ENCODE measurements around the gene LITAF. TPM values are rescaled to one million over a fixed set of nuclear protein-coding genes. Genes with fewer than 3 reads are reported as not detected.

The LITAF gene
- total and polyA plus RNA-seq, 2 of the 4 experiments (the other 2 are of a cell fraction): 113 to 206 TPM

DNA sequence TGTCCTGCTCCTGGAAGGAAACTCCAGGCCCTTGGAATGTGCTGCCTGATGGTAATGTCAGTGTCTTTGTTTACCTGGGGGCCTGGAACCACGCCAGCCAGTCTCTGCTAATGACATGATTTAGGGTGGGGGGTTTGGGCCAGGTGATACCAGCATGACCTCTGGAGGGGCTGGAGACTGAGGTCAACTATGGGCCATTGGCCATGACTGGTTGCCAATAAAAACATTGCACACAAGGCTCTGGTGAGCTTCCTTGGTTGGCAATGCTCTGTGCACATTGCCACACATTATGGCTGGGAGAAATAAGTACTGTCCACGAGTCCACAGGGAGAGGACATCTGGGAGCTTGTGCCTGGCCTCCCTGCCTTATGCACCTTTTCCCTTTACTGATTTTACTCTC, 52.5 kb downstream of the LITAF start:
- in situ Hi-C loops (cut with MboI; ENCODE audit: low sequenced_read_pairs): loop anchor here (25.0 kb wide), 1 partner anchor 572 kb away; no protein-coding TSS in a partner anchor
- dilution Hi-C loops (cut with HindIII; ENCODE audit: low sequenced_read_pairs, unreplicated experiment): no loop called here
- Histone ChIP-seq H2AFZ (replicated peaks; ENCODE audit: low read length, poor library complexity) (no peak overlapping the region), H3K9me1 (ENCODE audit: insufficient read depth, low read length) (no peaks in the 10 kb centered on the region), H2BK20ac (ENCODE audit: low read depth, low read length) (no peak overlapping the region), H3K56ac (ENCODE audit: extremely low read depth, insufficient read depth, low read length) (no peak overlapping the region), H3K27ac (ENCODE audit: insufficient read depth, low read length) (no peak overlapping the region), H4K91ac (ENCODE audit: insufficient read depth, low read depth, low read length) (no peak overlapping the region), H4K8ac (ENCODE audit: low read depth in 2 of 2, low read length in 2 of 2) (no peak overlapping the region), H4K5ac (ENCODE audit: low read depth, low read length) (no peak overlapping the region), H2AK9ac (replicated peaks; ENCODE audit: low read depth, low read length, poor library complexity) (peak overlapping the region; percentile 84), H3K4me1 (ENCODE audit: control insufficient read depth, insufficient read depth, low read length) (peaks cover 5% of the 10 kb centered on the region; the same call in 1 of the 2 replicates), H3K79me1 (ENCODE audit: low read depth in 1 of 2, low read length in 2 of 2) (no peaks in the 10 kb centered on the region), H3K27me3 (ENCODE audit: control insufficient read depth, insufficient read depth, low read length) (no peaks in the 10 kb centered on the region), H3K4ac (ENCODE audit: low read depth, low read length) (no peak overlapping the region), H3K23ac (ENCODE audit: low read depth, low read length) (no peak overlapping the region), H2BK5ac (ENCODE audit: low read depth, low read length, poor library complexity, severe bottlenecking) (no peak overlapping the region), H2BK15ac (ENCODE audit: low read depth, low read length) (no peak overlapping the region), H4K20me1 (ENCODE audit: insufficient read depth, low read length) (no peaks in the 10 kb centered on the region), H3K4me3 (ENCODE audit: insufficient read depth, low read depth, low read length) (no peak overlapping the region), H2AK5ac (ENCODE audit: low read depth, low read length) (no peak overlapping the region), H3K36me3 (ENCODE audit: control insufficient read depth, insufficient read depth, low read length) (no peaks in the 10 kb centered on the region), H3K9ac (ENCODE audit: low read depth, low read length) (no peak overlapping the region), H3K14ac (replicated peaks; ENCODE audit: low read depth, low read length) (no peak overlapping the region), H2BK120ac (ENCODE audit: low read depth, low read length) (no peak overlapping the region), H3K18ac (ENCODE audit: low read depth, low read length) (no peak overlapping the region), H3K9me3 (ENCODE audit: control insufficient read depth, insufficient read depth, low read length) (no peaks in the 10 kb centered on the region), H3K4me2 (ENCODE audit: low read depth, low read length) (no peak overlapping the region)
- DNase-seq (no peak), ATAC-seq (ENCODE audit: low read depth) (no peak)
- POLR2A ChIA-PET (ENCODE audit: unreplicated experiment): no interaction called here
- CTCF ChIA-PET: interaction anchor here (1.4 to 1.5 kb wide), 2 partner anchors 107 to 126 kb away, joined by 4 to 7 read pairs; no protein-coding TSS in a partner anchor
- intact Hi-C loops (cut with micrococcal nuclease): loop anchor here (5.0 kb wide), 2 partner anchors 127 to 572 kb away; no protein-coding TSS in a partner anchor
- WGBS, 2 experiments (ENCODE audit: extremely low coverage in 2 of 2, insufficient read length in 1 of 2): 27% methylated on average over 2 of the region's 2 CpGs; no CpG with 5 or more reads in 1 of the 2 experiments
- BruUV-seq (replicated peaks): no TSS peak
- peak; percentile 48; the same call in 1 of the 2 replicates for TF ChIP-seq CEBPB (IDR thresholded peaks at IDR 0.05; ENCODE audit: low read depth, low read length)
- no peak for TF ChIP-seq MAFK (IDR thresholded peaks at IDR 0.05; ENCODE audit: low read depth, low read length)
